B cell (primary cell): Measurements from ENCODE around the gene SLAMF9. TPM values are rescaled to one million over a fixed set of nuclear protein-coding genes. Genes with fewer than 3 reads are reported as not detected.

Experiments
- ATAC-seq: fragments of 200-7000 bp; cut with Tn5 transposase; one replicate; pipeline ENCODE4 v1.10.0; 2021; ENCODE audit warnings: low read depth, mild to moderate bottlenecking, moderate number of reproducible peaks, moderate library complexity
- CTCF ChIA-PET: fragments of 350-600 bp; sonication (Branson Sonifier 250); formaldehyde crosslinking; loops from one replicate; lab custom pipeline; 2021; ENCODE audit warnings: antibody characterized with exemption, inconsistent platforms; lab: Charles Lee
- POLR2A ChIA-PET: fragments of 350-600 bp; sonication (Branson Sonifier 250); formaldehyde crosslinking; loops from one replicate; lab custom pipeline; 2021; ENCODE audit warnings: antibody characterized with exemption; lab: Charles Lee
- DNase-seq: peaks from one replicate; pipeline ENCODE4 v3.0.0; 2013
- H2AFZ ChIP-seq: 2 replicates; pipeline ENCODE4 v1.6.1; 2012; ENCODE audit warnings: mild to moderate bottlenecking, low read depth, low read length; ENCODE audit not compliant: insufficient read depth, poor library complexity, severe bottlenecking
- H3K27ac ChIP-seq, 2 donors: 1 replicate in 1 of 2; 2 replicates in 1 of 2; pipeline ENCODE4 v1.5.1; 2012 to 2013; ENCODE audit warnings: low read length in 2 of 2, mild to moderate bottlenecking in 2 of 2, moderate library complexity in 1 of 2
- H3K27me3 ChIP-seq, 4 experiments: fragments of 200-600 bp in 1 of 4; sonication (generic) in 1 of 4; replicated peaks in 1 of 4; 1 replicate in 2 of 4; 2 replicates in 2 of 4; pipeline versions ENCODE4 v1.6.1 to v1.7.0; 2013 to 2016; ENCODE audit warnings: low read length in 3 of 4, mild to moderate bottlenecking in 2 of 4, mixed read lengths in 1 of 4, moderate library complexity in 1 of 4; ENCODE audit not compliant: insufficient read depth in 4 of 4, control insufficient read depth in 3 of 4; ENCODE audit errors: control extremely low read depth in 1 of 4
- H3K36me3 ChIP-seq, 2 experiments: replicated peaks in 1 of 2; 1 replicate in 1 of 2; 2 replicates in 1 of 2; pipeline versions ENCODE4 v1.6.1 to v1.7.1; 2013; ENCODE audit warnings: low read length in 1 of 2; ENCODE audit not compliant: insufficient read depth in 2 of 2, control insufficient read depth in 1 of 2; ENCODE audit errors: control extremely low read depth in 1 of 2, extremely low read depth in 1 of 2
- H3K4me1 ChIP-seq, 2 donors: fragments of 200-600 bp in 1 of 2; sonication (generic) in 1 of 2; 1 replicate in 1 of 2; 2 replicates in 1 of 2; pipeline versions ENCODE4 v1.5.1 to v1.6.1; 2013 to 2017; ENCODE audit warnings: low read length in 2 of 2; ENCODE audit not compliant: control insufficient read depth in 2 of 2, insufficient read depth in 2 of 2
- H3K4me2 ChIP-seq: replicated peaks from 2 replicates; pipeline ENCODE3; 2012; ENCODE audit warnings: mild to moderate bottlenecking, low read depth, low read length; ENCODE audit not compliant: poor library complexity, severe bottlenecking
- H3K4me3 ChIP-seq, 5 experiments: fragments of 200-600 bp in 1 of 5; sonication (generic) in 1 of 5; 1 replicate in 3 of 5; 2 replicates in 2 of 5; pipeline versions ENCODE4 v1.5.1 to v1.7.0; 2011 to 2016; ENCODE audit warnings: low read length in 4 of 5, mild to moderate bottlenecking in 4 of 5, low read depth in 2 of 5, control low read depth in 1 of 5, moderate library complexity in 1 of 5; ENCODE audit not compliant: insufficient read depth in 1 of 5; ENCODE audit errors: control extremely low read depth in 1 of 5, extremely low read depth in 1 of 5
- H3K79me2 ChIP-seq: fragments of 200-600 bp; sonication (generic); one replicate; pipeline ENCODE4 v1.6.0; 2016; ENCODE audit warnings: low read length; ENCODE audit not compliant: control insufficient read depth, insufficient read depth
- H3K9ac ChIP-seq: fragments of 200-600 bp; sonication (generic); 2 replicates; pipeline ENCODE4 v1.6.1; 2017; ENCODE audit warnings: mild to moderate bottlenecking, low read length, moderate library complexity
- H3K9me3 ChIP-seq, 3 donors: one replicate each; pipeline versions ENCODE4 v1.6.1 to v1.7.1; 2013; ENCODE audit warnings: low read length in 2 of 3; ENCODE audit not compliant: control insufficient read depth in 2 of 3, insufficient read depth in 1 of 3; ENCODE audit errors: control extremely low read depth in 1 of 3
- H4K20me1 ChIP-seq: 2 replicates; pipeline ENCODE4 v1.6.0; 2012; ENCODE audit warnings: mild to moderate bottlenecking, low read length; ENCODE audit not compliant: insufficient read depth, control insufficient read depth, poor library complexity, severe bottlenecking
- H3K27ac Mint-ChIP-seq: one replicate; pipeline ENCODE4 v1.8.0; 2021; ENCODE audit warnings: mixed read lengths
- H3K27me3 Mint-ChIP-seq: one replicate; pipeline ENCODE4 v1.8.0; 2021; ENCODE audit warnings: mixed read lengths
- H3K4me1 Mint-ChIP-seq: one replicate; pipeline ENCODE4 v1.8.0; 2021; ENCODE audit warnings: mixed read lengths
- H3K4me3 Mint-ChIP-seq: one replicate; pipeline ENCODE4 v1.8.0; 2021; ENCODE audit warnings: mixed read lengths
- H3K9me3 Mint-ChIP-seq: one replicate; pipeline ENCODE4 v1.8.0; 2022; ENCODE audit warnings: mixed read lengths; ENCODE audit not compliant: insufficient read depth
- EZH2 ChIP-seq: IDR thresholded peaks from 2 replicates; pipeline ENCODE4 v1.6.1; 2012; ENCODE audit warnings: borderline replicate concordance, low read depth, mild to moderate bottlenecking, moderate library complexity, low read length; ENCODE audit not compliant: insufficient read depth, poor library complexity, severe bottlenecking
- WGBS: methylation state at CpG from one replicate; pipeline ENCODE4 v1.1.5; 2013; ENCODE audit warnings: missing lambda C conversion rate; ENCODE audit not compliant: insufficient coverage; 5-methylcytosine and 5-hydroxymethylcytosine counted together
- intact Hi-C: fragments of 100-400 bp; cut with micrococcal nuclease; formaldehyde crosslinking; loops from one replicate; pipeline ENCODE4 v1.10.0; 2022
- polyA plus RNA-seq: library from polyadenylated mRNA; depleted of rRNA; stranded (reverse); fragments of >200 nt; gene quantifications from 2 replicates; pipeline ENCODE4 v1.2.3, GENCODE V29; 2012
- total RNA-seq, 2 donors: library from RNA; stranded (reverse); fragments of 120-200 nt in 1 of 2; gene quantifications; 1 replicate in 1 of 2; 2 replicates in 1 of 2; pipeline versions ENCODE4 v1.2.3 to v1.2.4, GENCODE V29; 2013 to 2022
- TF ChIP-seq, protein P1 (sequence below): fragments of 200-600 bp; IDR thresholded peaks from one replicate; pipeline ENCODE4 v1.8.0; 2022; ENCODE audit warnings: antibody characterized with exemption, mild to moderate bottlenecking

Gene SLAMF9
- total and polyA plus RNA-seq, 2 donors (not counting 1 experiment from before 2014, with no cell fraction given): not detected

DNA sequence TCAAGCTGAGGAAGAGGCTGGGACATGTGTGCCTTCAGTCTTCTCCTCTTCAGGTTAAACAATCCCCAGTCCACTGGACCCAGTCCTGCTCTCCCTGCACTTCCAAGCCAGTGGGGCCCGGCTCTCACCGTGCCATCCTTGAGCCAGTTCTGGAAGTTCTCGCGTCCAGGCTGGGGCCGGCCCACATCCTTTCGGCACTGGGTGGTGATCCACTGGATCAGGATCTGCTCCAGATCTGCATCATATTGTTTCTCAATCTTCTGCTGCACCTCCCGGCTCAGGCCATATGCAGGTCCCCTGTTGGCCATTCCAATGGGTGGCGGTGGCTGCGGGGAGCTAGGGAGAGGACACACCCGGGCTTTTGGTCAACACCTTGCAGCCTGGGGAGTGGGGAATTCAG is 33.8 kb downstream of the SLAMF9 start:
- no peak overlapping the region for H3K4me3 ChIP-seq
- no peak overlapping the region for H2AFZ ChIP-seq
- 96% methylated on average over 10 of the region's 10 CpGs for WGBS
- H3K9me3 Mint-ChIP-seq: no peaks in the 10 kb centered on the region
- peak overlapping the region; percentile 99 for H3K4me2 ChIP-seq
- TF ChIP-seq, protein P1, sequence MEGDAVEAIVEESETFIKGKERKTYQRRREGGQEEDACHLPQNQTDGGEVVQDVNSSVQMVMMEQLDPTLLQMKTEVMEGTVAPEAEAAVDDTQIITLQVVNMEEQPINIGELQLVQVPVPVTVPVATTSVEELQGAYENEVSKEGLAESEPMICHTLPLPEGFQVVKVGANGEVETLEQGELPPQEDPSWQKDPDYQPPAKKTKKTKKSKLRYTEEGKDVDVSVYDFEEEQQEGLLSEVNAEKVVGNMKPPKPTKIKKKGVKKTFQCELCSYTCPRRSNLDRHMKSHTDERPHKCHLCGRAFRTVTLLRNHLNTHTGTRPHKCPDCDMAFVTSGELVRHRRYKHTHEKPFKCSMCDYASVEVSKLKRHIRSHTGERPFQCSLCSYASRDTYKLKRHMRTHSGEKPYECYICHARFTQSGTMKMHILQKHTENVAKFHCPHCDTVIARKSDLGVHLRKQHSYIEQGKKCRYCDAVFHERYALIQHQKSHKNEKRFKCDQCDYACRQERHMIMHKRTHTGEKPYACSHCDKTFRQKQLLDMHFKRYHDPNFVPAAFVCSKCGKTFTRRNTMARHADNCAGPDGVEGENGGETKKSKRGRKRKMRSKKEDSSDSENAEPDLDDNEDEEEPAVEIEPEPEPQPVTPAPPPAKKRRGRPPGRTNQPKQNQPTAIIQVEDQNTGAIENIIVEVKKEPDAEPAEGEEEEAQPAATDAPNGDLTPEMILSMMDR: no peak
- no peak for TF ChIP-seq EZH2
- ChIA-PET CTCF (interaction anchor here (2.5 to 8.7 kb wide), 3 partner anchors 16 to 87 kb away, joined by 12 to 81 read pairs (median 76); no protein-coding TSS in a partner anchor), POLR2A (no interaction called here)
- H3K4me1 ChIP-seq: peaks cover 35 to 49% of the 10 kb centered on the region in 2 donors
- intact Hi-C loops: loop anchor here (5.0 to 10.0 kb wide), 3 partner anchors 177 to 1825 kb away; partner anchors contain the start of genes DUSP12, IGSF8 and USF1
- H3K27me3 Mint-ChIP-seq: no peaks in the 10 kb centered on the region
- H3K27me3 ChIP-seq: no peaks in the 10 kb centered on the region
- H3K36me3 ChIP-seq: peaks cover 4 to 52% of the 10 kb centered on the region in 2 experiments
- H4K20me1 ChIP-seq: peaks cover 38% of the 10 kb centered on the region
- peak overlapping the region; percentile 98 to 100 for H3K27ac ChIP-seq
- DNase-seq: no peak
- H3K27ac Mint-ChIP-seq: peak overlapping the region; percentile 99
- ATAC-seq: no peak
- H3K4me1 Mint-ChIP-seq: peaks cover 63% of the 10 kb centered on the region
- no peak overlapping the region for H3K4me3 Mint-ChIP-seq
- H3K9ac ChIP-seq: no peak overlapping the region
- H3K9me3 ChIP-seq: peaks cover 0 to 4% (median 0%) of the 10 kb centered on the region in 3 donors
- peaks cover 56% of the 10 kb centered on the region for H3K79me2 ChIP-seq

DNA sequence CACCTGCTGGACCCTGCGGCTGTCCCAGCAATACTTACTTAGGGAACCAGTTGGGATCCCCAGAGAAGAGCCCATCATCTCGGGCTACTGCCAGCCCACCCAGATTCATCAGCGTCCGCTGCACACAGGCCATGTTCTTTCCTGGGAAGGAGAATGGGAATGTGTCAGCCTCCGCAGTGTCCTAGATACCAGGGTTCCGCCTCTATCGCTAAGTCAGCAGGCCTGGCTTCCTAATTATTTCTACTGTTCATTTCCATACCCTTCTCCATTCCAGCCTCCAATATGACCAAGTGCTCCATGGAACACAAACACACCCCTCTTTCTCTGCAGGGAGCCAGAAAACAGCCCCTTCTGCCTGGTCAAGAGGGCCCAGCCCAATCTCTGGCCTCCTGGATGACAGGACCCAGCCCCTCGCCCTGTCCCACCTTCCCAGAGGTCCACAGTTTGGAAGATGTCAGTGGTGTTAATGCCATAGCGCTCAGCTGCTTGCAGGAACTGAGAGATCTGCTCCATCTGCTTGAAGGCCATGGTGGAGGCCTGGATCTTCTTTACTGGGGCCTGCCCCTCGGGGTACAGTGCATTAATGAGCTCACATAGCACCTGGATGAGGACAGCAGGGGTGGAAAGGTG is 34.7 kb downstream of the SLAMF9 start:
- H3K27ac Mint-ChIP-seq: peak overlapping the region; percentile 99
- Histone ChIP-seq H3K27ac (peak overlapping the region; percentile 98 to 100), H3K4me2 (no peak overlapping the region), H3K36me3 (peaks cover 4 to 52% of the 10 kb centered on the region in 2 experiments), H2AFZ (no peak overlapping the region), H3K79me2 (peaks cover 48% of the 10 kb centered on the region), H4K20me1 (peaks cover 29% of the 10 kb centered on the region), H3K9me3 (no peaks in the 10 kb centered on the region), H3K4me1 (peaks cover 35 to 49% of the 10 kb centered on the region in 2 donors), H3K4me3 (no peak overlapping the region), H3K9ac (no peak overlapping the region), H3K27me3 (no peaks in the 10 kb centered on the region)
- TF ChIP-seq EZH2: no peak
- TF ChIP-seq, protein P1: no peak
- CTCF ChIA-PET: interaction anchor here (1.6 to 8.7 kb wide), 3 partner anchors 17 to 87 kb away, joined by 4 to 81 read pairs (median 76); no protein-coding TSS in a partner anchor
- no peak overlapping the region for H3K4me3 Mint-ChIP-seq
- 93% methylated on average over 10 of the region's 10 CpGs for whole genome bisulfite sequencing
- no peak for ATAC-seq
- H3K4me1 Mint-ChIP-seq: peaks cover 67% of the 10 kb centered on the region
- peak; percentile 20 for DNase-seq
- intact Hi-C loops: no loop called here
- no peaks in the 10 kb centered on the region for H3K27me3 Mint-ChIP-seq
- POLR2A ChIA-PET: no interaction called here
- no peaks in the 10 kb centered on the region for H3K9me3 Mint-ChIP-seq
